ENCODE data around the gene DSCAM.

DSCAM gene

GRCh38 chr21:40846103-40846502 is 855 bp downstream of the DSCAM start:
- no peak for DNase-seq (ENCODE audit: low read depth)
- no peak for TF ChIP-seq CTCF (IDR thresholded peaks at IDR 0.05; ENCODE audit: low read length, missing control alignments)
- no peak overlapping the region for H3K4me3 ChIP-seq (replicated peaks; ENCODE audit: low read depth, low read length)

GRCh38 chr21:40845441-40845995 is 1.4 kb downstream of the DSCAM start:
- no peak for DNase-seq (ENCODE audit: low read depth)
- H3K4me3 ChIP-seq (replicated peaks; ENCODE audit: low read depth, low read length) = no peak overlapping the region
- TF ChIP-seq CTCF (IDR thresholded peaks at IDR 0.05; ENCODE audit: low read length, missing control alignments) = no peak

- no peak overlapping the region for H3K4me3 ChIP-seq (replicated peaks; ENCODE audit: low read depth, low read length)
- no peak for TF ChIP-seq CTCF (IDR thresholded peaks at IDR 0.05; ENCODE audit: low read length, missing control alignments)
- DNase-seq (ENCODE audit: low read depth) = no peak
These were observed 2.0 kb downstream of the DSCAM start for GRCh38 chr21:40844935-40845334.

- no peak for TF ChIP-seq CTCF (IDR thresholded peaks at IDR 0.05; ENCODE audit: low read length, missing control alignments)
- H3K4me3 ChIP-seq (replicated peaks; ENCODE audit: low read depth, low read length) = no peak overlapping the region
- DNase-seq (ENCODE audit: low read depth) = no peak
These were observed 4.8 kb downstream of the DSCAM start for GRCh38 chr21:40842197-40842552.

GRCh38 chr21:40841524-40842196 is 5.3 kb downstream of the DSCAM start:
- TF ChIP-seq CTCF (IDR thresholded peaks at IDR 0.05; ENCODE audit: low read length, missing control alignments) = no peak
- DNase-seq (ENCODE audit: low read depth) = no peak
- H3K4me3 ChIP-seq (replicated peaks; ENCODE audit: low read depth, low read length) = no peak overlapping the region

- no peak for TF ChIP-seq CTCF (IDR thresholded peaks at IDR 0.05; ENCODE audit: low read length, missing control alignments)
These were observed 6.4 kb downstream of the DSCAM start for GRCh38 chr21:40840401-40841125.

More at GRCh38 chr21:40840401-40841125, 6.4 kb downstream of the DSCAM start:
- no peak for DNase-seq (ENCODE audit: low read depth)
- H3K4me3 ChIP-seq (replicated peaks; ENCODE audit: low read depth, low read length) = no peak overlapping the region
